IMR-90 (cell line): Measurements from ENCODE around the gene NDUFAF8. TPM values are rescaled to one million over a fixed set of nuclear protein-coding genes. Genes with fewer than 3 reads are reported as not detected.

Source experiments
- ATAC-seq: fragments of 200-7000 bp; cut with Tn5 transposase; 2 replicates; pipeline ENCODE4 v1.9.1; 2020; ENCODE audit warnings: low read depth, mild to moderate bottlenecking, moderate library complexity
- BruUV-seq: library from RNA; stranded (reverse); fragments of 400-500 nt; replicated peaks from 2 replicates; lab custom pipeline; 2021; lab: Mats Ljungman, UMichigan
- CTCF ChIA-PET: fragments of 300-600 bp; formaldehyde crosslinking; extraction: SDS; loops from one replicate; lab custom pipeline; 2021; ENCODE audit warnings: antibody characterized with exemption; lab: Yijun Ruan, JAX
- POLR2A ChIA-PET: fragments of 300-600 bp; sonication (Branson Sonifier 250); formaldehyde crosslinking; loops from one replicate; lab custom pipeline; 2022; ENCODE audit warnings: antibody characterized with exemption; ENCODE audit not compliant: unreplicated experiment; lab: Charles Lee
- DNase-seq: peaks from one replicate; pipeline ENCODE4 v3.0.0; 2013
- H2AFZ ChIP-seq: replicated peaks from 2 replicates; pipeline ENCODE3; 2013; ENCODE audit warnings: low read length, mild to moderate bottlenecking; ENCODE audit not compliant: poor library complexity
- H2AK5ac ChIP-seq: 2 replicates; pipeline ENCODE4 v1.6.1; 2013; ENCODE audit warnings: low read depth, low read length, inconsistent platforms
- H2AK9ac ChIP-seq: replicated peaks from 2 replicates; pipeline ENCODE3; 2013; ENCODE audit warnings: mild to moderate bottlenecking, low read depth, low read length, moderate library complexity; ENCODE audit not compliant: poor library complexity
- H2BK120ac ChIP-seq: 2 replicates; pipeline ENCODE4 v1.6.1; 2013; ENCODE audit warnings: low read depth, low read length, inconsistent platforms
- H2BK15ac ChIP-seq: 3 replicates; pipeline ENCODE4 v1.6.1; 2013; ENCODE audit warnings: low read depth, low read length, inconsistent platforms
- H2BK20ac ChIP-seq: 2 replicates; pipeline ENCODE4 v1.6.1; 2013; ENCODE audit warnings: low read depth, mild to moderate bottlenecking, inconsistent platforms, low read length, moderate library complexity
- H2BK5ac ChIP-seq: 2 replicates; pipeline ENCODE4 v1.6.1; 2013; ENCODE audit warnings: mild to moderate bottlenecking, low read depth, low read length, inconsistent platforms; ENCODE audit not compliant: poor library complexity, severe bottlenecking
- H3K14ac ChIP-seq: replicated peaks from 2 replicates; pipeline ENCODE4 v1.6.1; 2013; ENCODE audit warnings: low read depth, low read length, inconsistent platforms
- H3K18ac ChIP-seq: 2 replicates; pipeline ENCODE4 v1.6.1; 2013; ENCODE audit warnings: low read depth, low read length, control low read depth
- H3K23ac ChIP-seq: 2 replicates; pipeline ENCODE4 v1.6.1; 2013; ENCODE audit warnings: low read depth, low read length, inconsistent platforms
- H3K27ac ChIP-seq: 2 replicates; pipeline ENCODE4 v1.5.1; 2013; ENCODE audit warnings: mild to moderate bottlenecking, control low read depth, low read length; ENCODE audit not compliant: insufficient read depth
- H3K27me3 ChIP-seq: 2 replicates; pipeline ENCODE4 v1.6.1; 2013; ENCODE audit warnings: low read length; ENCODE audit not compliant: control insufficient read depth, insufficient read depth
- H3K36me3 ChIP-seq: 2 replicates; pipeline ENCODE4 v1.6.1; 2013; ENCODE audit warnings: low read length, mixed read lengths; ENCODE audit not compliant: control insufficient read depth, insufficient read depth
- H3K4ac ChIP-seq: 2 replicates; pipeline ENCODE4 v1.6.1; 2013; ENCODE audit warnings: low read depth, low read length, inconsistent platforms
- H3K4me1 ChIP-seq: 2 replicates; pipeline ENCODE4 v1.6.1; 2013; ENCODE audit warnings: low read length, mixed read lengths; ENCODE audit not compliant: control insufficient read depth, insufficient read depth
- H3K4me2 ChIP-seq: 2 replicates; pipeline ENCODE4 v1.6.1; 2013; ENCODE audit warnings: low read depth, mild to moderate bottlenecking, control low read depth, low read length, moderate library complexity
- H3K4me3 ChIP-seq: 2 replicates; pipeline ENCODE4 v1.5.1; 2013; ENCODE audit warnings: low read depth, mild to moderate bottlenecking, control low read depth, low read length, moderate library complexity; ENCODE audit not compliant: insufficient read depth
- H3K56ac ChIP-seq: 2 replicates; pipeline ENCODE4 v1.6.1; 2013; ENCODE audit warnings: low read length, inconsistent platforms; ENCODE audit not compliant: insufficient read depth; ENCODE audit errors: extremely low read depth
- H3K79me1 ChIP-seq, 2 experiments: 2 replicates each; pipeline ENCODE4 v1.6.1; 2013; ENCODE audit warnings: low read length in 2 of 2, inconsistent platforms in 1 of 2, low read depth in 1 of 2
- H3K9ac ChIP-seq: 2 replicates; pipeline ENCODE4 v1.6.1; 2013; ENCODE audit warnings: low read depth, low read length, control low read depth
- H3K9me1 ChIP-seq: 2 replicates; pipeline ENCODE4 v1.6.1; 2013; ENCODE audit warnings: low read length, inconsistent platforms; ENCODE audit not compliant: insufficient read depth
- H3K9me3 ChIP-seq: 2 replicates; pipeline ENCODE4 v1.6.1; 2013; ENCODE audit warnings: low read length; ENCODE audit not compliant: control insufficient read depth, insufficient read depth
- H4K20me1 ChIP-seq: 2 replicates; pipeline ENCODE4 v1.6.1; 2013; ENCODE audit warnings: low read length, inconsistent platforms; ENCODE audit not compliant: insufficient read depth
- H4K5ac ChIP-seq: 2 replicates; pipeline ENCODE4 v1.6.1; 2013; ENCODE audit warnings: mild to moderate bottlenecking, low read depth, low read length, control low read depth
- H4K8ac ChIP-seq, 2 experiments: 2 replicates each; pipeline ENCODE4 v1.6.1; 2013; ENCODE audit warnings: low read depth in 2 of 2, low read length in 2 of 2, control low read depth in 1 of 2, inconsistent platforms in 1 of 2
- H4K91ac ChIP-seq: 2 replicates; pipeline ENCODE4 v1.6.1; 2013; ENCODE audit warnings: low read depth, low read length, inconsistent platforms; ENCODE audit not compliant: insufficient read depth
- BHLHE40 ChIP-seq: fragments of 150-350 bp; IDR thresholded peaks from 2 replicates; pipeline ENCODE4 v1.6.1; 2016; ENCODE audit warnings: mild to moderate bottlenecking, low read depth, low read length
- CEBPB ChIP-seq: IDR thresholded peaks from 2 replicates; pipeline ENCODE4 v1.6.1; 2012; ENCODE audit warnings: low read depth, low read length, improper control_type of control experiment
- CHD1 ChIP-seq: IDR thresholded peaks from 2 replicates; pipeline ENCODE4 v1.6.1; 2012; ENCODE audit warnings: low read depth, low read length, improper control_type of control experiment
- FOS ChIP-seq: fragments of 150-350 bp; IDR thresholded peaks from 2 replicates; pipeline ENCODE4 v1.6.1; 2016; ENCODE audit warnings: low read depth, low read length
- MAFK ChIP-seq: IDR thresholded peaks from 2 replicates; pipeline ENCODE4 v1.6.1; 2012; ENCODE audit warnings: low read depth, low read length, improper control_type of control experiment
- MAZ ChIP-seq: IDR thresholded peaks from 2 replicates; pipeline ENCODE4 v1.6.1; 2012; ENCODE audit warnings: low read depth, mild to moderate bottlenecking, low read length, improper control_type of control experiment, moderate library complexity, borderline replicate concordance
- MXI1 ChIP-seq: IDR thresholded peaks from 2 replicates; pipeline ENCODE4 v1.6.1; 2012; ENCODE audit warnings: low read depth, mild to moderate bottlenecking, low read length, moderate library complexity, borderline replicate concordance
- NFE2L2 ChIP-seq: fragments of 150-350 bp; IDR thresholded peaks from 2 replicates; pipeline ENCODE4 v1.6.1; 2016; ENCODE audit warnings: low read depth, mild to moderate bottlenecking, low read length
- POLR2A ChIP-seq: IDR thresholded peaks from 2 replicates; pipeline ENCODE4 v1.6.1; 2012; ENCODE audit warnings: mild to moderate bottlenecking, low read depth, low read length
- RAD21 ChIP-seq: IDR thresholded peaks from 2 replicates; pipeline ENCODE4 v1.6.1; 2012; ENCODE audit warnings: low read length, improper control_type of control experiment
- RCOR1 ChIP-seq: IDR thresholded peaks from 2 replicates; pipeline ENCODE4 v1.6.1; 2012; ENCODE audit warnings: mild to moderate bottlenecking, low read length, improper control_type of control experiment; ENCODE audit not compliant: insufficient replicate concordance
- SMC3 ChIP-seq: fragments of 150-350 bp; IDR thresholded peaks from 2 replicates; pipeline ENCODE4 v1.6.1; 2016; ENCODE audit warnings: low read depth, mild to moderate bottlenecking, antibody characterized with exemption, low read length, moderate library complexity
- WGBS, 2 experiments: methylation state at CpG; one replicate each; pipeline versions ENCODE4 v1.1.5 to v1.1.7; 2013; ENCODE audit warnings: missing lambda C conversion rate in 2 of 2; ENCODE audit not compliant: insufficient read length in 1 of 2; ENCODE audit errors: extremely low coverage in 2 of 2; 5-methylcytosine and 5-hydroxymethylcytosine counted together
- dilution Hi-C: fragments of 300-500 bp; cut with HindIII; formaldehyde crosslinking; loops from one replicate; pipeline ENCODE4 v1.14.3; 2018; ENCODE audit warnings: low sequenced_read_pairs; ENCODE audit not compliant: unreplicated experiment
- in situ Hi-C: fragments of 300-500 bp; cut with MboI; formaldehyde crosslinking; loops from 3 replicates; pipeline ENCODE4 v1.14.3; 2019; ENCODE audit warnings: low sequenced_read_pairs, inconsistent platforms, mixed read lengths
- intact Hi-C: fragments of 100-400 bp; cut with micrococcal nuclease; formaldehyde crosslinking; loops from 2 replicates; pipeline ENCODE4 v1.10.0; 2022
- polyA plus RNA-seq, 3 experiments: library from polyadenylated mRNA; depleted of rRNA; stranded (reverse); fragments of >200 nt; gene quantifications; 2 replicates each; pipeline ENCODE4 v1.2.3, GENCODE V29; 2012; ENCODE audit warnings: low replicate concordance in 1 of 3
- total RNA-seq: library from RNA; depleted of rRNA; stranded (reverse); fragments of >200 nt; gene quantifications from 2 replicates; pipeline ENCODE4 v1.2.3, GENCODE V29; 2012
- TF ChIP-seq, protein P1 (sequence below): conservative IDR thresholded peaks from 2 replicates; pipeline ENCODE4 v1.5.1; 2012; ENCODE audit warnings: mild to moderate bottlenecking, low read depth, low read length, improper control_type of control experiment
- TF ChIP-seq, protein P2 (sequence below): fragments of 150-350 bp; IDR thresholded peaks from 2 replicates; pipeline ENCODE4 v1.6.1; 2017; ENCODE audit warnings: mild to moderate bottlenecking, antibody characterized with exemption, low read length, low read depth

Gene NDUFAF8
- total and polyA plus RNA-seq, 2 of the 4 experiments (the other 2 are of a cell fraction): 11.1 to 65.0 TPM

DNA sequence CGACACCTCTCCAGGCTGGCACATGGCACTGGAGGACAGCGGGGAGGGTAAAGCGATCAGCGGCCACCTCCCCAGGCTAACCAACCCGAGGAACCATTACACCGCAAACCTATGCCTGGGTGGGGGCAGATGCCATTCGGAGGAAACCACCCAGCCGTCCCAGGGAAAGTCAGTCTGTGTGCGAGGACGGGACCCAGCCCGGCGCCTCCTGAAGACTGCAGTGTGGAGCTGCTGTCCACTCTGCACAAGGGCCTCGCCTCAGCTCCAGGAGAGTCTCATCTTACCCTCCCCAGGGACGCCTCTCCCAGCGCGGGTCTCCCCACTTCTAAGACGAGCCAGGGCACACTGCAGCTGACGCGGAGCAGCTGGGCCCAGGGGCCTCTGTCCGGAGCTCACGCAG lies 48.0 kb downstream of the NDUFAF8 start:
- no peak overlapping the region for H2BK15ac ChIP-seq
- H4K20me1 ChIP-seq: peaks cover 29% of the 10 kb centered on the region
- H2AFZ ChIP-seq: no peak overlapping the region
- CTCF ChIA-PET: no interaction called here
- H2AK9ac ChIP-seq: no peak overlapping the region
- dilution Hi-C loops: no loop called here
- no peak overlapping the region for H3K4ac ChIP-seq
- H3K4me2 ChIP-seq: no peak overlapping the region
- no TSS peak for BruUV-seq
- H3K56ac ChIP-seq: no peak overlapping the region
- H2BK120ac ChIP-seq: no peak overlapping the region
- H3K9me3 ChIP-seq: no peaks in the 10 kb centered on the region
- 100% methylated on average over 2 of the region's 21 CpGs; no CpG with 5 or more reads in 1 of the 2 experiments for WGBS, 2 experiments
- H4K8ac ChIP-seq: no peak overlapping the region
- no peak overlapping the region for H3K14ac ChIP-seq
- no peak for TF ChIP-seq CEBPB
- TF ChIP-seq, protein P1, sequence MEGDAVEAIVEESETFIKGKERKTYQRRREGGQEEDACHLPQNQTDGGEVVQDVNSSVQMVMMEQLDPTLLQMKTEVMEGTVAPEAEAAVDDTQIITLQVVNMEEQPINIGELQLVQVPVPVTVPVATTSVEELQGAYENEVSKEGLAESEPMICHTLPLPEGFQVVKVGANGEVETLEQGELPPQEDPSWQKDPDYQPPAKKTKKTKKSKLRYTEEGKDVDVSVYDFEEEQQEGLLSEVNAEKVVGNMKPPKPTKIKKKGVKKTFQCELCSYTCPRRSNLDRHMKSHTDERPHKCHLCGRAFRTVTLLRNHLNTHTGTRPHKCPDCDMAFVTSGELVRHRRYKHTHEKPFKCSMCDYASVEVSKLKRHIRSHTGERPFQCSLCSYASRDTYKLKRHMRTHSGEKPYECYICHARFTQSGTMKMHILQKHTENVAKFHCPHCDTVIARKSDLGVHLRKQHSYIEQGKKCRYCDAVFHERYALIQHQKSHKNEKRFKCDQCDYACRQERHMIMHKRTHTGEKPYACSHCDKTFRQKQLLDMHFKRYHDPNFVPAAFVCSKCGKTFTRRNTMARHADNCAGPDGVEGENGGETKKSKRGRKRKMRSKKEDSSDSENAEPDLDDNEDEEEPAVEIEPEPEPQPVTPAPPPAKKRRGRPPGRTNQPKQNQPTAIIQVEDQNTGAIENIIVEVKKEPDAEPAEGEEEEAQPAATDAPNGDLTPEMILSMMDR: no peak
- TF ChIP-seq BHLHE40: no peak
- no peak for TF ChIP-seq RCOR1
- no peak for TF ChIP-seq CHD1
- no peak for TF ChIP-seq MAZ
- no peak for TF ChIP-seq MAFK
- no peak for TF ChIP-seq MXI1
- TF ChIP-seq, protein P2, sequence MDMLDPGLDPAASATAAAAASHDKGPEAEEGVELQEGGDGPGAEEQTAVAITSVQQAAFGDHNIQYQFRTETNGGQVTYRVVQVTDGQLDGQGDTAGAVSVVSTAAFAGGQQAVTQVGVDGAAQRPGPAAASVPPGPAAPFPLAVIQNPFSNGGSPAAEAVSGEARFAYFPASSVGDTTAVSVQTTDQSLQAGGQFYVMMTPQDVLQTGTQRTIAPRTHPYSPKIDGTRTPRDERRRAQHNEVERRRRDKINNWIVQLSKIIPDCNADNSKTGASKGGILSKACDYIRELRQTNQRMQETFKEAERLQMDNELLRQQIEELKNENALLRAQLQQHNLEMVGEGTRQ: no peak
- no peak for TF ChIP-seq POLR2A
- TF ChIP-seq FOS: no peak
- no peak for TF ChIP-seq RAD21
- no peak for TF ChIP-seq SMC3
- no peak for TF ChIP-seq NFE2L2
- no peak overlapping the region for H3K27ac ChIP-seq
- peaks cover 3% of the 10 kb centered on the region; the same call in 1 of the 2 replicates for H3K4me1 ChIP-seq
- no peak overlapping the region for H2BK5ac ChIP-seq
- no peak overlapping the region for H2AK5ac ChIP-seq
- H3K4me3 ChIP-seq: no peak overlapping the region
- DNase-seq (no peak), ATAC-seq (no peak)
- intact Hi-C loops: no loop called here
- no peak overlapping the region for H3K23ac ChIP-seq
- H3K18ac ChIP-seq: no peak overlapping the region
- H3K9ac ChIP-seq: no peak overlapping the region
- in situ Hi-C loops: no loop called here
- H4K91ac ChIP-seq: no peak overlapping the region
- POLR2A ChIA-PET: no interaction called here
- peaks cover 10 to 73% of the 10 kb centered on the region in 2 experiments for H3K79me1 ChIP-seq
- H3K36me3 ChIP-seq: peaks cover 38% of the 10 kb centered on the region
- no peaks in the 10 kb centered on the region; the same call in 1 of the 2 replicates for H3K9me1 ChIP-seq
- H3K27me3 ChIP-seq: no peaks in the 10 kb centered on the region
- H4K5ac ChIP-seq: no peak overlapping the region
- no peak overlapping the region for H2BK20ac ChIP-seq
